NCI-H1105 treated with DMSO at 0.1 percent for 48 hours (cell line): ENCODE results near the gene SMTN.
"Not testable (repeated sequence)": the region's sequence is repeated elsewhere in the genome, so short reads cannot be mapped to it uniquely, and the experiment has no call there.

Experiments used
- DNase-seq: peaks from one replicate; lab custom pipeline; 2025; lab: John Stamatoyannopoulos, UW

The SMTN gene

DNA sequence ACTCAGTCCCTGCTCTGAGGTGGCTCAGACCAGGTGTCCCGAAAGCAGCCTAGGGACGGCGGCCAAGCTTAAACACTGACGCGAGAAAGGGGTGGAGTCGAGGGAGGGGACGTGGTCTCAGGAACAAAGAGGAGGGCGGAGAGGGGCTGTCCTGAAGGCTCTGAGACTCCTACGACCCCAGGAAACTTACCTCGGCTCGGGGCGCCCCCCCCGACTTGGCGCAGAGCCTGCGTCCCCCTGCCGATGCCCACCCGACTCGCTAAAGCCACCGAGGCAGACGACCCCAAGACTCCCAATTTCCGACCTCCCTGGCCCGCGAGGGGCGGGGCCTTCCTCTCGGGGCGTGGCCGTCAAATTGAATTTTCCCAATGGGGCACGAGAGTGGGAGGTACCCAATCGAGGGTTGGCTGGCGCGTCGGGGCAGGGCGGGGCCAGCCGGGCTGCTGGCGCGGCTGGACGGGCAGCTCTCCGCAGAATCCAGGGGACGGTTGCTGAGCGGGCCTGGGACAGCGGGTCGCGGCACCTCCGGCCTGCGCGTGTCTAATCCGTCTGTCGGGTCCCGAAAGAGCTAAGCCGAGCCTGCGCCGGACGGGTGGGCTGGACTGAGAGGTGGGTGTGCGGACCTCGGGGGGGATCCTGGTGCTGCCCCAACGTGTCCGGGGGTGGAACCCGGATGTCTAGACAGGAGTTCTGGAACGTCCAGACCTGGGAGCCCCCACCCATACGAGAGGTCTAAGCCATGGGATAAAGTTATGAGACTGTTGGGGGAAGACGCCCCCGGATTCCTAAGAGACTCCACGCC is at the start of gene SMTN:
SMTN (plus strand) TSS at position 471 of the 802 bp plus-strand sequence. CDS start 1,941 bp downstream, outside the sequence.
- DNase-seq = peak; percentile 80

GRCh38 chr22:31036671-31037550 is 44.2 kb upstream of the SMTN start:
- no peak for DNase-seq

GRCh38 chr22:31038686-31039085 is 42.4 kb upstream of the SMTN start:
- DNase-seq = no peak

GRCh38 chr22:31039393-31039792 is 41.7 kb upstream of the SMTN start:
- DNase-seq = no peak

- no peak for DNase-seq
Observed at GRCh38 chr22:31040542-31041398, 40.3 kb upstream of the SMTN start.

- DNase-seq = no peak
Observed at GRCh38 chr22:31044262-31044861, 36.8 kb upstream of the SMTN start.

DNA sequence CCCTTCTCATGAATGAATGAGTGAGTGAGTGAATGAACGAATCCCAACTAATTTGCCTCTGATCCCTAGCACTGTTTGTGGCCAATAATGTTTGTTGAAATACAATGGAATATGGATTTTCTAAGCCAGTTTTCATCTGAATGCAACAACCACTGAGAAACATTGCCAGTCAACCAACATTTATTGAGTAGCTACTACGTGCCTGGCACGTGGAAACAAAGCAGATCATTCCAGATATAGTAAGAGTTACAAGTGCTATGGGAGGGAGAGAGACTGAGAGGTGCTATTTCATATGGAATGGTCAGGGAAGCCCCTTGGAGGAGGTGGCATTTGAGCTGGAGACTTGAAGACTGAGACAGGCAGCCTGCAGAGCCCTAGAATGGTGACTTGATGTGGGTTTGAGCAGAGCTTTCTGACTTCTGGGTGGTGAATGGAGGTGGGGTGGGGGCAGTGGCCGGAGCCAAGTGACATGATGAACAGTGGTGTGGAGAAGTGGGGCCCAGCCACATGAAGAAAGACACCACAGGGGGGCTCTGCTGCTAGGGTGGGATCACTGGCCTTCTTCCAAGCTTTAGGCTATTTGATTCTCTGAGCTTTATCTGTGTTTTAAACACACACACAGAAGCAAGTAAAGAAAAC is 35.1 kb upstream of the SMTN start:
- DNase-seq = no peak

- no peak for DNase-seq
Observed at GRCh38 chr22:31046539-31047226, 34.4 kb upstream of the SMTN start.

- DNase-seq = no peak
Observed at GRCh38 chr22:31048570-31048969, 32.5 kb upstream of the SMTN start.

- DNase-seq = no peak
Observed at GRCh38 chr22:31049815-31050420, 31.2 kb upstream of the SMTN start.

GRCh38 chr22:31055117-31055634 is 25.9 kb upstream of the SMTN start:
- DNase-seq = no peak

DNA sequence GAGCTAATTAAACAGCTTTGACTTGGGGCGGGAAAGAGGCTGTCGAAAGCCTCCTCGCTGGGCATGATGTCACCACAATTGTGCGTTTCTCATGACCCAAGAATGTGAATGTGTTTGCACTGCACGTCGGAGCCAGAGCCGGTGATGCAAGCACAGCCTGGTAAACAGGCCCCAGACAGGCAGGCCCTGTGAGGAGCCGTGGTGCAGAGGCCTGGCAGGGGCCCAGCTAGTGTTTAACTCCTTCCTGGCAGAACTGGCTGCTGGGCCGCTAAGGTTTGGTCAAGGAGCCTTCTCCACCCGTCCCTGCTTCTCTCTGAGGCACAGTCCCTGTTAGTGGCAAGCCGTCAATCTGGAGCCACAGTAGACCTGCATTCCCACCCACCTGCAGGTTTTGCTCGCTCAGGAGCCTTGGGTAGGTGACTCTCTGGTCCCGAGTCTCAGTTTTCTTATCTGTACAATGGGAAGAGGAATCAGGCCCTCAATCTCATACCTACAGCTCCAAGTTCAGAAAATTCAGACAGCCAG is 25.4 kb upstream of the SMTN start:
- DNase-seq = no peak

DNA sequence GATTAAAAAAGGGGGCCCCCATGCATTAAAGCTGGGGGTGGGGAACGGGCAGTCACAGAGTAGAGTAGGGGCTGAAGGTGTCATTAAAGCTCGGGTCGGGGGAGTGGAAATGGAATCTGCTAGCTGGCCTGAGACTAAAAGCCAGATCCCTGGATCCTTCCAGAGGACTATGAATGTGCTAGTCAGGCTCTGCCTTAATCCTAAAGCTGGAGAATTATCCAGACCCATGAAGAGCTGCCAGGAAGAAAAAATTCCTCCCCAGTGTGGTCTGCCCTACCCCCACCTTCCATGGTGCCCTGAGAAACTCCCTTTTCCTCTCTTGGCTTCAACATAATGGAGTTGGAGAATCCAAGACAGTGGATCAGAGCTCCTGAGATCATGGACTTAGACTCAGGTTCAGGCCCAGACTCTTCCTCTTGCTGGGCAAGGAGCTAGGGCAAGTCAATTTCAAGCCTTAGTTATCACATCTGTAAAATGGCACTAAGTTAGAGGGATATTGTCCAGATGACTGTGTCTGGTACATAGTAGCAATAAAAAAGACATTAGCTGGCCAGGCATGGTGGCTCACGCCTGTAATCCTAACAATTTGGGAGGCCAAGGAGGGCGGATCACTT is 24.0 kb upstream of the SMTN start:
- DNase-seq = no peak

GRCh38 chr22:31059663-31060062 is 21.5 kb upstream of the SMTN start:
- not testable (repeated sequence) for DNase-seq

DNA sequence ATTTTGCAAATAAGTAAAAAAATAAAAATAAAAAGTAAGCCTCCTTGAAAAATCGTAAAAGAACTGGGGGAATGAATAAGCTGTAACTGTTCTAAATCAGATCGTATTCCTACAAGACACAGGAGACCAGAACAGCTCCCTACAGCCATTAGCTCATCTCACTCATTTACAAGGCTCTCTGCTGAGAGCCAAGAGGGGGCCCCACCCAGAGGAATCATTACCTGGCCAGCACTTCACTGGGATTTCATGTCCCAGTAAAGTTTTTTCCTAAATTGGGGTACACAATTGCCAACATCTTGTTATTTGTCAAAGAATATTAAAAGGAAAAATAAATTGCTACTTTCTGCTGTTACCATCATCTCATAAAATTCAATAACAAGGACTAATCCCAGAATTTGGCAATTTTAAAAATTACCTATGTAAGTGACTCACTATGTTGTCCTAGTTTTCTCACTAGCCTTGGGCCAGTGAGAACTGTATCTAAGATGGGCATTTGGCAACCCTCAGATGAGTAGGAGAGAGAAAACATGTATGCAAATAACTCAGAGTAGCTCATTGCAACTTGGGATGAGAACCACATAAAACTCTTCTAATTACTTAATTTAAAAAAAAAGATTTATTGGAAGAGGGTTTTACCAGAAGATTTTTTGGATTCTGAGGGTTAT is 18.4 kb upstream of the SMTN start:
- DNase-seq = no peak

GRCh38 chr22:31064369-31064768 is 16.7 kb upstream of the SMTN start:
- no peak for DNase-seq

DNA sequence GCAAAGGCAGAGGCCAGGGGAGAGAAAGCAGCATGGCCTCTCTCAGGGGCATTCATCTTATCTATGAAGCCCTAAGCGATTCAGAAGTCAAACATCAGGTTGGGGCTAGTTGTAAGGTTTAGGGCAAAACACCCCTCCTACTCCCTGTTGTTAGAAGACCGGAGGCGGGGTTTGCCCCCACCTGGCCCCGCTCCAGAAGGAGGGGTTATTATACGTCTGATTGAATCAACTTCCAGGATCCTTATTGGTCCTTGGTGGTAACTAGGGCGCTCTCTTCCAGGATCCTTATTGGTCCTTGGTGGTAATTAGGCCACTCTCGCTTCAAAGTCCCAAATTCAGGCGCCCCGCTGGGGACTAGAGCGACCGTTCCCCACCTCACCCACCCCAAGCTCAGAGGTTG is 12.1 kb upstream of the SMTN start:
- no peak for DNase-seq

- DNase-seq = not testable (repeated sequence)
Observed at GRCh38 chr22:31069691-31070314, 11.3 kb upstream of the SMTN start.
